ENCODE data around the gene DERL3.

The DERL3 gene

DNA sequence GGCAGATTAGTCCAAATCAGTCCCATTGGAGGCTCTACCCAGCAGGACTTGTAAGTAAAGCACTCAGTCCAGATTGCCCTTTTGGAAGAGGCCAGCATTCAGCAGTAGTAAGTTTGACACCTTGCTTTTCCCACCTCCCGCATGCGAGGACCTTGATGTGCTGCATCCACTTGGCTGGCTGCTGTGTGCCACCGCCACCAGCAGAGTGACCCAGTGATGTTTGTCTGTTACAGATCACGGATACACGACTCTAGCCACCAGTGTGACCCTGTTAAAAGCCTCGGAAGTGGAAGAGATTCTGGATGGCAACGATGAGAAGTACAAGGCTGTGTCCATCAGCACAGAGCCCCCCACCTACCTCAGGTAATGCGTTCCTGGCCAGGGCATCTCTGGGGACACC is 45.5 kb downstream of the DERL3 start (continued):
- TF ChIP-seq ZNF664 (tag by site-specific recombination; IDR thresholded peaks at IDR 0.05) = no peak

DNA sequence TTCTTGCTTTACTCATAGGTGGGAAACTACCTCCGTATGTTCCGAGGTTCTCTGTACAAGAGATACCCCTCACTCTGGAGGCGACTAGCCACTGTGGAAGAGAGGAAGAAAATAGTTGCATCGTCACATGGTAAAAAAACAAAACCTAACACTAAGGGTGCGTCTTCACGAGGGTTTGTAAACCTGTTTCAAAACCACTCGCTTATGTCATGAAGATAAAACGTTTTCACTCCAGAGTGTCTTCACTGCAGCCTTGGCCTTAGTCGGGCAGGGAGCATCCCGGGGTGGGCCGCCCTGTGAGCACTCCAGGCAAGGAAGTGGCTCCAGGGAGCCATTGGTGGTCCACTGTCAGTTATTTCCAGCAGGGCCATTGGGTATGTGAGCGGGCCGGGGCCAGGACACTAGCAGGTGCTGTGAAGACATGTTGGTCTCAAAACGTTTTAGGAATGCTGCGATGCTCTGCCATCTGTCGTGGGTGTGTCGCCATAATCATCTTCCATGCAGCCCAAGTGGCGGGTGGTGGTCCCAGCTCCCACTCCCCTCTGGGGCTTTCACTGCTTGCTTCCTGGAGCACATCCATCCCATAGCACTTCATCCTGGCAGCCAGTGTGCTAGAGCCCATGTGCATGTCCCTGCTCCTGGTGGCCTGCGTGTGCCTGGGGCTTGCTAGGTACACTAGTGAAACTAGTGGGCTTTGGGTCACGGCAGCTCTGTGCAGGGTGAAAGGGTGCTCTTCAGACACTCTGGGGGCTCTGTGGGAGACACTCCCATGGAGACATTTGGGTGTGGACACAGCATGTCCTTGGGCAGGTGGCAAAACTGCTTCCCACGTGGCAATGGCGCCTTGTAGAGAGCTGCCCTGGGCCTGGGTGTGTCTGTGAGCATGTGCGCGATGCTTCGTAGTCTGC is 46.8 kb downstream of the DERL3 start:
- no peak overlapping the region for H3K4me3 ChIP-seq (ENCODE audit: low read depth, low read length)
- TF ChIP-seq ZNF776 (tag by site-specific recombination; IDR thresholded peaks at IDR 0.05; ENCODE audit: borderline replicate concordance) (no peak), TCF7L2 (IDR thresholded peaks at IDR 0.05; ENCODE audit: borderline replicate concordance, low read depth, low read length) (no peak), ZNF354C (tag by site-specific recombination; IDR thresholded peaks at IDR 0.05; ENCODE audit: borderline replicate concordance, low read depth) (no peak), ZNF175 (tag by site-specific recombination; IDR thresholded peaks at IDR 0.05) (no peak), MEIS1 (CRISPR knock-in tag; IDR thresholded peaks at IDR 0.05; ENCODE audit: borderline replicate concordance) (no peak), ZFP41 (tag by site-specific recombination; IDR thresholded peaks at IDR 0.05; ENCODE audit: borderline replicate concordance) (no peak), ZNF510 (tag by site-specific recombination; IDR thresholded peaks at IDR 0.05; ENCODE audit: insufficient replicate concordance) (no peak), ZNF76 (tag by site-specific recombination; IDR thresholded peaks at IDR 0.05; ENCODE audit: borderline replicate concordance, low read depth) (no peak), MZF1 (tag by site-specific recombination; IDR thresholded peaks at IDR 0.05; ENCODE audit: borderline replicate concordance) (no peak), GLI2 (tag by site-specific recombination; IDR thresholded peaks at IDR 0.05; ENCODE audit: borderline replicate concordance, low read depth) (no peak), BCL11A (tag by site-specific recombination; IDR thresholded peaks at IDR 0.05; ENCODE audit: low read depth) (no peak), ZNF148 (tag by site-specific recombination; IDR thresholded peaks at IDR 0.05; ENCODE audit: borderline replicate concordance) (no peak), ZNF23 (tag by site-specific recombination; IDR thresholded peaks at IDR 0.05; ENCODE audit: borderline replicate concordance) (no peak)
- TF ChIP-seq, protein P1, sequence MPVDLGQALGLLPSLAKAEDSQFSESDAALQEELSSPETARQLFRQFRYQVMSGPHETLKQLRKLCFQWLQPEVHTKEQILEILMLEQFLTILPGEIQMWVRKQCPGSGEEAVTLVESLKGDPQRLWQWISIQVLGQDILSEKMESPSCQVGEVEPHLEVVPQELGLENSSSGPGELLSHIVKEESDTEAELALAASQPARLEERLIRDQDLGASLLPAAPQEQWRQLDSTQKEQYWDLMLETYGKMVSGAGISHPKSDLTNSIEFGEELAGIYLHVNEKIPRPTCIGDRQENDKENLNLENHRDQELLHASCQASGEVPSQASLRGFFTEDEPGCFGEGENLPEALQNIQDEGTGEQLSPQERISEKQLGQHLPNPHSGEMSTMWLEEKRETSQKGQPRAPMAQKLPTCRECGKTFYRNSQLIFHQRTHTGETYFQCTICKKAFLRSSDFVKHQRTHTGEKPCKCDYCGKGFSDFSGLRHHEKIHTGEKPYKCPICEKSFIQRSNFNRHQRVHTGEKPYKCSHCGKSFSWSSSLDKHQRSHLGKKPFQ (tag by site-specific recombination; IDR thresholded peaks at IDR 0.05) = no peak

GRCh38 chr22:23790819-23791737 is 47.7 kb downstream of the DERL3 start:
- Histone ChIP-seq H3K36me3 (ENCODE audit: control insufficient read depth in 2 of 2, insufficient read depth in 1 of 2, low read length in 2 of 2) (peaks cover 38 to 56% of the 10 kb centered on the region in 2 experiments), H3K9me3 (ENCODE audit: control insufficient read depth, insufficient read depth, low read depth, low read length) (no peaks in the 10 kb centered on the region), H3K4me1 (ENCODE audit: control insufficient read depth, insufficient read depth, low read length) (peaks cover 9% of the 10 kb centered on the region), H3K4me3 (ENCODE audit: low read depth, low read length) (no peak overlapping the region), H3K27ac (ENCODE audit: extremely low read depth, low read depth, low read length) (0 out of 2 replicates have a peak overlapping the region, but pooled peaks have one; percentile 30)
- ChIA-PET CTCF (no interaction called here), POLR2A (no interaction called here)
- TF ChIP-seq, protein P2, sequence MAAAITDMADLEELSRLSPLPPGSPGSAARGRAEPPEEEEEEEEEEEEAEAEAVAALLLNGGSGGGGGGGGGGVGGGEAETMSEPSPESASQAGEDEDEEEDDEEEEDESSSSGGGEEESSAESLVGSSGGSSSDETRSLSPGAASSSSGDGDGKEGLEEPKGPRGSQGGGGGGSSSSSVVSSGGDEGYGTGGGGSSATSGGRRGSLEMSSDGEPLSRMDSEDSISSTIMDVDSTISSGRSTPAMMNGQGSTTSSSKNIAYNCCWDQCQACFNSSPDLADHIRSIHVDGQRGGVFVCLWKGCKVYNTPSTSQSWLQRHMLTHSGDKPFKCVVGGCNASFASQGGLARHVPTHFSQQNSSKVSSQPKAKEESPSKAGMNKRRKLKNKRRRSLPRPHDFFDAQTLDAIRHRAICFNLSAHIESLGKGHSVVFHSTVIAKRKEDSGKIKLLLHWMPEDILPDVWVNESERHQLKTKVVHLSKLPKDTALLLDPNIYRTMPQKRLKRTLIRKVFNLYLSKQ (tag by site-specific recombination; IDR thresholded peaks at IDR 0.05; ENCODE audit: borderline replicate concordance) = no peak

More for the DNA sequence above, 46.8 kb downstream of the DERL3 start:
- H3K27ac ChIP-seq (ENCODE audit: extremely low read depth, low read depth, low read length) = 0 out of 2 replicates have a peak overlapping the region, but pooled peaks have one; percentile 30
- peaks cover 9% of the 10 kb centered on the region for H3K4me1 ChIP-seq (ENCODE audit: control insufficient read depth, insufficient read depth, low read length)
- H3K9me3 ChIP-seq (ENCODE audit: control insufficient read depth, insufficient read depth, low read depth, low read length) = no peaks in the 10 kb centered on the region
- ChIA-PET POLR2A (no interaction called here), CTCF (interaction anchor here (0.7 to 1.2 kb wide), 3 partner anchors 17 to 23 kb away, joined by 3 to 6 read pairs (median 4); no protein-coding TSS in a partner anchor)
- H3K36me3 ChIP-seq (ENCODE audit: control insufficient read depth in 2 of 2, insufficient read depth in 1 of 2, low read length in 2 of 2) = peaks cover 46 to 63% of the 10 kb centered on the region in 2 experiments

All from HEK293 (cell line).